Breast epithelium (tissue), 3 donors: ENCODE measurements around the gene TSPAN7.

Experiments
- CTCF ChIP-seq, 3 donors: fragments of 450-650 bp; IDR thresholded peaks; one replicate each; pipeline ENCODE4 v1.5.1; 2016 to 2017; ENCODE audit warnings: antibody characterized with exemption in 3 of 3, mild to moderate bottlenecking in 3 of 3, moderate library complexity in 3 of 3
- POLR2A ChIP-seq: fragments of 450-650 bp; IDR thresholded peaks from one replicate; pipeline ENCODE4 v1.6.1; 2016; ENCODE audit warnings: antibody characterized with exemption, mild to moderate bottlenecking, moderate library complexity
- POLR2AphosphoS5 ChIP-seq, 3 donors: sonication (generic); formaldehyde crosslinking; IDR thresholded peaks; one replicate each; pipeline ENCODE4 v1.6.1; 2017; ENCODE audit warnings: antibody characterized with exemption in 3 of 3

- TF ChIP-seq POLR2AphosphoS5 (IDR thresholded peaks at IDR 0.05) (no peak), CTCF (IDR thresholded peaks at IDR 0.05) (no peak), POLR2A (no peak)
These were observed 105.6 kb downstream of the TSPAN7 start for GRCh38 chrX:38666909-38667308.
